Esophagus muscularis mucosa (tissue), 4 donors: ENCODE measurements around the gene ZNF524. TPM values are rescaled to one million over a fixed set of nuclear protein-coding genes. Genes with fewer than 3 reads are reported as not detected.

Experiments
- DNase-seq: peaks from one replicate; pipeline ENCODE4 v3.0.0-alpha.2; 2017; ENCODE audit errors: extremely low spot score
- H3K27ac ChIP-seq, 4 donors: fragments of 200-600 bp; sonication (generic); replicated peaks in 1 of 4; 1 replicate in 3 of 4; 2 replicates in 1 of 4; pipeline ENCODE4 v1.5.1; 2016 to 2019; ENCODE audit warnings: mild to moderate bottlenecking in 1 of 4
- H3K27me3 ChIP-seq, 4 donors: fragments of 200-600 bp; sonication (generic); one replicate each; pipeline versions ENCODE4 v1.5.1 to v1.6.0; 2016 to 2019
- H3K36me3 ChIP-seq, 4 donors: fragments of 200-600 bp; sonication (generic); one replicate each; pipeline ENCODE4 v1.5.1; 2016 to 2019
- H3K4me1 ChIP-seq, 4 donors: fragments of 200-600 bp; sonication (generic); one replicate each; pipeline ENCODE4 v1.5.1; 2016 to 2019
- H3K4me3 ChIP-seq, 4 donors: fragments of 200-600 bp; sonication (generic); 1 replicate in 2 of 4; 2 replicates in 2 of 4; pipeline ENCODE4 v1.5.1; 2016 to 2019; ENCODE audit warnings: mild to moderate bottlenecking in 4 of 4, moderate library complexity in 1 of 4
- H3K9me3 ChIP-seq, 4 donors: fragments of 200-600 bp; sonication (generic); 1 replicate in 3 of 4; 2 replicates in 1 of 4; pipeline ENCODE4 v1.5.1; 2016 to 2019
- EP300 ChIP-seq: sonication (generic); formaldehyde crosslinking; IDR thresholded peaks from one replicate; pipeline ENCODE4 v1.6.1; 2017; ENCODE audit warnings: antibody characterized with exemption
- POLR2A ChIP-seq: fragments of 450-650 bp; IDR thresholded peaks from one replicate; pipeline ENCODE4 v1.6.1; 2017; ENCODE audit warnings: antibody characterized with exemption, moderate library complexity, mild to moderate bottlenecking, low read depth
- POLR2AphosphoS5 ChIP-seq, 2 donors: sonication (generic); formaldehyde crosslinking; IDR thresholded peaks; one replicate each; pipeline ENCODE4 v1.6.1; 2017; ENCODE audit warnings: antibody characterized with exemption in 2 of 2
- WGBS: methylation state at CpG from one replicate; pipeline ENCODE4 v1.1.5; 2018; 5-methylcytosine and 5-hydroxymethylcytosine counted together
- intact Hi-C: fragments of 100-400 bp; cut with DNase I; formaldehyde crosslinking; loops from one replicate; pipeline ENCODE4 v1.15.1; 2023
- total RNA-seq, 4 donors: library from RNA; depleted of rRNA; stranded (reverse); fragments of >200 nt; gene quantifications; one replicate each; pipeline versions ENCODE4 v1.1.0 to v1.2.1, GENCODE V29; 2016
- TF ChIP-seq, protein P1 (sequence below), 3 experiments: fragments of 200-600 bp in 2 of 3; fragments of 450-650 bp in 1 of 3; sonication (generic) in 2 of 3; IDR thresholded peaks; one replicate each; pipeline ENCODE4 v1.5.1; 2017 to 2019; ENCODE audit warnings: antibody characterized with exemption in 3 of 3, mild to moderate bottlenecking in 2 of 3, moderate library complexity in 1 of 3

Gene ZNF524
- total RNA-seq, 4 donors from 2014 or later = 20.5 to 36.2 (median 27.9) TPM

- H3K27ac ChIP-seq = no peak overlapping the region
Measured at GRCh38 chr19:55650126-55650557, 50.1 kb downstream of the ZNF524 start.

GRCh38 chr19:55650602-55651230 lies 50.6 kb downstream of the ZNF524 start:
- H3K27me3 ChIP-seq = no peaks in the 10 kb centered on the region
- no peak overlapping the region for H3K4me3 ChIP-seq
- H3K27ac ChIP-seq = no peak overlapping the region
- no peak for DNase-seq
- H3K4me1 ChIP-seq = peaks cover 31 to 56% (median 47%) of the 10 kb centered on the region in 4 donors
- WGBS = 93% methylated on average over 13 of the region's 17 CpGs
- H3K9me3 ChIP-seq = no peaks in the 10 kb centered on the region
- TF ChIP-seq POLR2A (no peak), EP300 (no peak), POLR2AphosphoS5 (IDR thresholded peaks at IDR 0.05) (no peak)
- TF ChIP-seq, protein P1, sequence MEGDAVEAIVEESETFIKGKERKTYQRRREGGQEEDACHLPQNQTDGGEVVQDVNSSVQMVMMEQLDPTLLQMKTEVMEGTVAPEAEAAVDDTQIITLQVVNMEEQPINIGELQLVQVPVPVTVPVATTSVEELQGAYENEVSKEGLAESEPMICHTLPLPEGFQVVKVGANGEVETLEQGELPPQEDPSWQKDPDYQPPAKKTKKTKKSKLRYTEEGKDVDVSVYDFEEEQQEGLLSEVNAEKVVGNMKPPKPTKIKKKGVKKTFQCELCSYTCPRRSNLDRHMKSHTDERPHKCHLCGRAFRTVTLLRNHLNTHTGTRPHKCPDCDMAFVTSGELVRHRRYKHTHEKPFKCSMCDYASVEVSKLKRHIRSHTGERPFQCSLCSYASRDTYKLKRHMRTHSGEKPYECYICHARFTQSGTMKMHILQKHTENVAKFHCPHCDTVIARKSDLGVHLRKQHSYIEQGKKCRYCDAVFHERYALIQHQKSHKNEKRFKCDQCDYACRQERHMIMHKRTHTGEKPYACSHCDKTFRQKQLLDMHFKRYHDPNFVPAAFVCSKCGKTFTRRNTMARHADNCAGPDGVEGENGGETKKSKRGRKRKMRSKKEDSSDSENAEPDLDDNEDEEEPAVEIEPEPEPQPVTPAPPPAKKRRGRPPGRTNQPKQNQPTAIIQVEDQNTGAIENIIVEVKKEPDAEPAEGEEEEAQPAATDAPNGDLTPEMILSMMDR (IDR thresholded peaks at IDR 0.05) = no peak
- H3K36me3 ChIP-seq = peaks cover 0 to 30% (median 8%) of the 10 kb centered on the region in 4 donors
- intact Hi-C loops = loop anchor here (10.0 kb wide), 1 partner anchor 536 kb away; the partner anchor contains the start of gene PPP1R12C

More at GRCh38 chr19:55650126-55650557, 50.1 kb downstream of the ZNF524 start:
- DNase-seq = no peak
- Histone ChIP-seq H3K27me3 (no peaks in the 10 kb centered on the region), H3K4me3 (no peak overlapping the region), H3K36me3 (peaks cover 0 to 36% (median 13%) of the 10 kb centered on the region in 4 donors), H3K9me3 (no peaks in the 10 kb centered on the region), H3K4me1 (peaks cover 30 to 58% (median 49%) of the 10 kb centered on the region in 4 donors)
- 90% methylated on average over 4 of the region's 4 CpGs for WGBS
- TF ChIP-seq POLR2AphosphoS5 (IDR thresholded peaks at IDR 0.05) = no peak
- TF ChIP-seq POLR2A = no peak
- no peak for TF ChIP-seq EP300
- TF ChIP-seq, protein P1 (IDR thresholded peaks at IDR 0.05) = no peak
- intact Hi-C loops = loop anchor here (10.0 kb wide), 1 partner anchor 535 kb away; the partner anchor contains the start of gene PPP1R12C

- peaks cover 37 to 62% (median 51%) of the 10 kb centered on the region in 4 donors for H3K4me1 ChIP-seq
- H3K27ac ChIP-seq = no peak overlapping the region
- peaks cover 0 to 26% (median 8%) of the 10 kb centered on the region in 4 donors for H3K36me3 ChIP-seq
- no peaks in the 10 kb centered on the region for H3K27me3 ChIP-seq
- no peak for DNase-seq
- intact Hi-C loops = loop anchor here (10.0 kb wide), 1 partner anchor 536 kb away; the partner anchor contains the start of gene PPP1R12C
- TF ChIP-seq, protein P1 (IDR thresholded peaks at IDR 0.05) = no peak
- no peak for TF ChIP-seq POLR2A
- TF ChIP-seq EP300 = no peak
- H3K4me3 ChIP-seq = no peak overlapping the region
- no peaks in the 10 kb centered on the region for H3K9me3 ChIP-seq
- 85% methylated on average over 17 of the region's 18 CpGs for WGBS
Measured at GRCh38 chr19:55651236-55651635, 51.1 kb downstream of the ZNF524 start.

DNA sequence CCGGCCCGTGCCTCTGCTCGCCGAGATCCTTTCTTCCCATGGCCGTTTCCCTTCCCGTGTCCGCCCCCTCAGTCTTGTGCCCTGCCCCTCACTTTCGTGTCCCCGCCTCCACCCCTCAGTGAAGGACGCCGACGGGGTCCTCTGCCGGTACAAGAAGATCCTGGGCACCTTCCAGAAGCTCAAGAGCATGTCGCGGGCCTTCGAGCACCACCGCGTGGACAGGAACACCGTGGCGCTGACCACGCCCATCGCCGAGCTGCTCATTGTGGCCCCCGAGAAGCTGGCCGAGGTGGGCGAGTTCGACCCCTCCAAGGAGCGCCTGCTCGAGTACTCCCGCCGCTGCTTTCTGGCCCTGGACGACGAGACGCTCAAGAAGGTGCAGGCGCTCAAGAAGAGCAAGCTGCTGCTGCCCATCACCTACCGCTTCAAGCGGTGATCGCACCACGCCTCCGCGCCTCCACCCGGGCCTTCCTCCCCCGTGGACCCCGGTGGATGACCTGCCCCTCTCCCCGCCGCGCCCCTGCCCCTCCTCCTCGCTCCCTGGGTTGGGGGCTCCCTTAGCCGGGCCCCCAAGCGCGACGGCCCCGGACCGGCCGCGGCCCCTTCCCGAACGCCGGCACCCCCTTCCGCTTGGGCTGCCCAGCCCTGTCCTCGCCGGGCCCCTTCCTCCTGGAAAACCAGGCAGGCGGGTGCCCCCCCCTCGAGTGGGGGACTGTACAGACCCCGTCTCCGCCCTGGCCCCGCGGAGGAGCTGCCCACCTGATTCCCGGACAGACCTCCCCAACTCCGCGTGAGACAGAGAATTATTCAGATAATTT lies 52.4 kb downstream of the ZNF524 start:
- H3K36me3 ChIP-seq = peaks cover 0 to 26% (median 8%) of the 10 kb centered on the region in 4 donors
- intact Hi-C loops = loop anchor here (2.0 to 10.0 kb wide), 2 partner anchors 18 to 538 kb away; partner anchors contain the start of gene PPP1R12C
- TF ChIP-seq POLR2AphosphoS5 (IDR thresholded peaks at IDR 0.05) (no peak), EP300 (no peak), POLR2A (no peak)
- TF ChIP-seq, protein P1 (IDR thresholded peaks at IDR 0.05) = no peak
- peaks cover 42 to 65% (median 53%) of the 10 kb centered on the region in 4 donors for H3K4me1 ChIP-seq
- no peak for DNase-seq
- H3K27me3 ChIP-seq = no peaks in the 10 kb centered on the region
- WGBS = 71% methylated on average over 71 of the region's 71 CpGs
- no peaks in the 10 kb centered on the region for H3K9me3 ChIP-seq
- peak overlapping the region; percentile 97 to 100 (median 98) for H3K27ac ChIP-seq
- H3K4me3 ChIP-seq = no peak overlapping the region

Other genes starting within 250 kb of the ZNF524 start
- under 1 TPM in 1 of 4 donors, not detected in 3; 0.19 TPM for gene COX6B2, start 245.6 kb upstream of the ZNF524 start, total RNA-seq
- gene GARIN5B, start 237.0 kb upstream of the ZNF524 start, total RNA-seq = not detected
- gene IL11, start 229.8 kb upstream of the ZNF524 start, total RNA-seq = under 1 TPM in 2 of 4 donors, not detected in 2; 0.33 to 0.34 TPM
- not detected for gene TMEM190, start 223.5 kb upstream of the ZNF524 start, total RNA-seq
- gene TMEM238, start 216.0 kb upstream of the ZNF524 start, total RNA-seq = 1 to 10 TPM in 2 of 4 donors, under 1 TPM in 2; 0.83 to 7.5 (median 1.00) TPM
- gene RPL28, start 214.4 kb upstream of the ZNF524 start, total RNA-seq = 100 to 1,000 TPM; 263 to 419 (median 369) TPM
- gene UBE2S, start 192.5 kb upstream of the ZNF524 start, total RNA-seq = 10 to 100 TPM in 3 of 4 donors, 1 to 10 TPM in 1; 9.1 to 37.9 (median 22.0) TPM
- under 1 TPM in 2 of 4 donors, not detected in 2; under 0.01 to 0.13 TPM for gene SHISA7, start 157.0 kb upstream of the ZNF524 start, total RNA-seq
- 100 to 1,000 TPM in 1 of 4 donors, 10 to 100 TPM in 3; 66.8 to 104 (median 77.7) TPM for gene ISOC2, start 138.6 kb upstream of the ZNF524 start, total RNA-seq
- gene C19orf85, start 135.5 kb upstream of the ZNF524 start, total RNA-seq = not detected
- gene ZNF628, start 123.7 kb upstream of the ZNF524 start, total RNA-seq = 10 to 100 TPM in 3 of 4 donors, 1 to 10 TPM in 1; 5.1 to 16.6 (median 11.9) TPM
- gene NAT14, start 115.1 kb upstream of the ZNF524 start, total RNA-seq = 10 to 100 TPM in 3 of 4 donors, 1 to 10 TPM in 1; 5.8 to 14.2 (median 10.2) TPM
- gene SSC5D, start 111.9 kb upstream of the ZNF524 start, total RNA-seq = 10 to 100 TPM in 3 of 4 donors, 1 to 10 TPM in 1; 9.5 to 41.2 (median 14.6) TPM
- not detected for gene SBK2, start 63.2 kb upstream of the ZNF524 start, total RNA-seq
- gene SBK3, start 54.7 kb upstream of the ZNF524 start, total RNA-seq = 1 to 10 TPM in 2 of 4 donors, under 1 TPM in 1, not detected in 1; 0.83 to 1.5 (median 1.5) TPM
- 10 to 100 TPM in 1 of 4 donors, 1 to 10 TPM in 3; 4.2 to 11.1 (median 8.1) TPM for gene ZNF579, start 19.4 kb upstream of the ZNF524 start, total RNA-seq
- gene FIZ1, start 771 bp upstream of the ZNF524 start, total RNA-seq = 10 to 100 TPM in 2 of 4 donors, 1 to 10 TPM in 2; 8.3 to 17.3 (median 11.4) TPM
- 10 to 100 TPM in 2 of 4 donors, 1 to 10 TPM in 2; 7.5 to 15.4 (median 10.2) TPM for gene ZNF865, start 5.4 kb downstream of the ZNF524 start, total RNA-seq
- 1 to 10 TPM; 2.5 to 6.3 (median 4.0) TPM for gene ZNF784, start 24.3 kb downstream of the ZNF524 start, total RNA-seq
- gene ZNF580, start 40.7 kb downstream of the ZNF524 start, total RNA-seq = 10 to 100 TPM; 38.3 to 66.8 (median 43.1) TPM
- 10 to 100 TPM; 13.3 to 26.6 (median 18.2) TPM for gene ZNF581, start 43.4 kb downstream of the ZNF524 start, total RNA-seq
- 10 to 100 TPM in 3 of 4 donors, 1 to 10 TPM in 1; 9.4 to 22.0 (median 19.2) TPM for gene CCDC106, start 47.9 kb downstream of the ZNF524 start, total RNA-seq
- 100 to 1,000 TPM in 2 of 4 donors, 10 to 100 TPM in 2; 80.4 to 122 (median 104) TPM for gene U2AF2, start 54.7 kb downstream of the ZNF524 start, total RNA-seq
- gene EPN1, start 74.9 kb downstream of the ZNF524 start, total RNA-seq = 100 to 1,000 TPM in 2 of 4 donors, 10 to 100 TPM in 2; 30.7 to 176 (median 104) TPM
- gene NLRP9, start 138.1 kb downstream of the ZNF524 start, total RNA-seq = not detected
- gene RFPL4A, start 158.8 kb downstream of the ZNF524 start, total RNA-seq = not detected
- not detected for gene RFPL4AL1, start 168.8 kb downstream of the ZNF524 start, total RNA-seq
- gene NLRP11, start 231.7 kb downstream of the ZNF524 start, total RNA-seq = not detected
- gene NLRP4, start 236.3 kb downstream of the ZNF524 start, total RNA-seq = not detected